GM21515 (cell line): ENCODE data around the gene FSD1.
"Not testable (repeated sequence)": the region's sequence is repeated elsewhere in the genome, so short reads cannot be mapped to it uniquely, and the experiment has no call there.

Experiments
- ATAC-seq: cut with Tn5 transposase; IDR thresholded peaks from one replicate; pipeline ENCODE4 v1.9.1; 2021; ENCODE audit not compliant: unreplicated experiment

FSD1 gene

DNA sequence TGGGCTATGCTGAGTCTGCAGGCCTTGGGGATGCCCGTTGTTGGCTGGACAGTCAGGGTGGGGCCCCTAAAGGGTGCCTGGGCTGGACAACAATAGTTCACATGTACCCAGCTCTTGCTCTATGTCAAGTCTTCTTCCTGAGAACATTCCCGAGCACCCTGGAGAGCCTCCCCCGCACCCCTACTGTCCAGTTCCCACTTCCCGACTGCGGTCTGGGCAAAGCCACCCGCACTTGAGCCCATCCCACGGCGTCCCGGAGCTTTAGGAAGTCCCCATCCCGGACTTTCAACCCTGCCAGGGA, 37.9 kb downstream of the FSD1 start:
- ATAC-seq: no peak

DNA sequence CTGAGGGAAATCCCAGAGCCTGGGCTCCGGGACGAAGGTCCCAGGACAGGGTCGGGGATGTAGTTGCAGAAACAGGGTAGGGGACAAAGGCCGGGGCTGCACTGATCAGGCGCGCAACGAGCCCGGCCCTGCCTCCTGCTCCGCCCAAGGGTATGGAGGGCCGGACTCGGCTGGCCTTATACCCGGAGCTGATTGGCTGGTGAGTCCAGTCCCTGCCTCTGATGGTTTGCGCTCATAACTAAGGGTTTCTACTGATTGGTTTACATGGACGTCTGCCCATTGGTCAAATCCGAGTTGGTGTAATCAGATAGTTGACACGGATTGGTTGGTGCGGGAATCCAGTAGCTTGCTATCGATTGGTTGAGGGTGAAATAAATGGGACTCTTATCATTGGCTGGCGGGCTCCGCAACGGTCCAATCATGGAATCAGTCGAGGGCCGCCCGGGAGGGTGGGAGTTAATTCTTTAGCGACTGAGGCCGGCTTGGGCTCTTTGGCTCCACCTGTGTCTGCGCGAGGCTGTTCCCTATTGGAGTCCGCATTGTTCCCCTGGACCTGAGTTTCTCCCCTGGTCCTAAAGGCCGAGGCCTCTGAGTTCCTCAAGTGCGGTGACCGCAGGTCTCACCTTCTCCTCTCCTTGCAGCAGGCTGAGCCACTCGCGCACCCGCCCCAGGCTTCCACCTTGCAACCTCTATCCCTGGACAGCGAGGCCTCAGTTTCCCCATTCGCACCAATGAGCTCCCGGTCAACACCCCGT, 38.4 kb downstream of the FSD1 start:
- ATAC-seq: peak; percentile 79

DNA sequence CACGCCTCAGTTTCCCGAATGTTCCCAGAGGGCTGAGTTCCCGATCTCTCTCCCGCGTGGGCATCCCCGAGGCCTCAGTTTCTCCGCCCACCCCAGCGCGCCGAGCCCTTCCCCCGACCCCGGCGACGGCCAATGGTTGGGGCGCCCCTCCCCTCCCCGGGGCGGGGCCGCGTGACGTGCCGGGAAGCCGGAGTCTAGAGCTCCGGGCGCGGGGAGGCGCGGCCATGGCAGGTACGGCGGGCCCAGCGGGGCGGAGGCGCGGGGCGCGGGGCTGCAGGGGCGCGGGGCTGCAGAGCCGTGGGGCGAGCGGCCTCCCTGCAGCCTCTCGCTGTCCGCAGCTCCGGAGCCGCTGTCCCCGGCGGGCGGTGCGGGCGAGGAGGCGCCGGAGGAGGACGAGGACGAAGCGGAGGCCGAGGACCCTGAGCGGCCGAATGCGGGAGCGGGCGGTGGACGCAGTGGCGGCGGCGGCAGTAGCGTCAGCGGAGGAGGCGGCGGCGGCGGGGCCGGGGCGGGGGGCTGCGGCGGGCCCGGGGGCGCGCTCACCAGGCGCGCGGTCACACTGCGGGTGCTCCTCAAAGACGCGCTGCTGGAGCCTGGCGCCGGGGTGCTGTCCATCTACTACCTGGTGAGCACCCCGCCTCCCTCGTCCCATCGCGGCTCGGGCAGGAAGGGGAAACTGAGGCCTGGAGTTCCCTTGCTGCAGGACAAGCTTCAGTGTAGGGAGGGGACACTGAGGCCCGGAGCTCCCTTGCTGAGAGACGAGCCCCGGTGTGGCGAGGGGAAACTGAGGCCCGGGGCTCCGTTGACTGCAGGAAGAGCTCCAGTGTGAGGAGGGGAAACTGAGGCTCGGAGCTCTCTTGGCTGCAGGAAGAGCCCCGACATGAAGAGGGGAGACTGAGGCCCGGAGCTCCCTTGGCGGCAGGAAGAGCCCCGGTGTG, 39.2 kb downstream of the FSD1 start, which contains the start of gene MPND:
Gene MPND (plus strand): TSS at position 193 of the 938 bp plus-strand sequence. CDS start 32 bp downstream, at position 225.
- ATAC-seq: peak; percentile 55

DNA sequence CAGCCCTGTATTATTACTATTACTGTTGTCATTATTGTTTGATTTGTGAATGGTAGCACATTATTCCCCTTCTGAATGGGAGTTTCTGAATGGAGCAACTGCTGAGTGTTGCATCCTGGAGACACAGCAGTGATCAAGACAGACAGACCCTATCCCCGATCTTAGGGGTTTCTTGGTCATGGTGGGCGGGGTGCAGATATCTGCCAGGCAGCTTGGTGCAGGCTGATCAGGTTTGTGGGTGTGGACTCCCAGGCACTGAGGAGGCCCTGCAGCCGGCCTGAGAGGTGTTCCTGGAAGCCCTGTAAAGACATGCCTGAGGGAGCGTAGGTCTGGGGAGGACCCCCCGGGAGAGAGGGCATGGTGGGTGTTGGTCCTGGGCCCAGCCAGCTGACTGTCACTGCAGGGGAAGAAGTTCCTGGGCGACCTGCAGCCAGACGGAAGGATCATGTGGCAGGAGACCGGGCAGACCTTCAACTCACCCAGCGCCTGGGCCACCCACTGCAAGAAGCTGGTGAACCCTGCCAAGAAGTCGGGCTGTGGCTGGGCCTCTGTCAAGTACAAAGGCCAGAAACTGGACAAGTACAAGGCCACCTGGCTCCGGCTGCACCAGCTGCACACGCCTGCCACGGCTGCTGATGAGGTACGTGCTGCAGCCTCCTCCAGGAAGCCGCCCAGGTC, 41.1 kb downstream of the FSD1 start:
- no peak for ATAC-seq

DNA sequence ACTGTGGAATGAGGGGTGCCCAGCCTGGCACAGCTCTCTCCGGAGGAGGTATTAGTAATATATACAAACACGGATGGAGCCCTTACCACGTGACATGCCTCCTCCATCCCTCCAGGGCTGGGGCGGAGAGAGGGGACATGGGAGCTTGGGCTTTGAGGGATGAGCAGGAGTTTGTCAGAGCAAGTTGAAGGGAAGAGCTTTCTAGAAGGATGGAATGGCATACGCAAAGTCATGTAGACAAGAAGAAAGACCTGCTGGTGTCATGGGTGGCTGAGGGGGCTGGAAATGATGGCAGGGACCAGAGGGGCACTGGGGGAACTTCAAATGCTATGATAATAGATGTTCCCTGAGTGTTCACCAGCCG, 41.6 kb downstream of the FSD1 start:
- ATAC-seq: no peak

DNA sequence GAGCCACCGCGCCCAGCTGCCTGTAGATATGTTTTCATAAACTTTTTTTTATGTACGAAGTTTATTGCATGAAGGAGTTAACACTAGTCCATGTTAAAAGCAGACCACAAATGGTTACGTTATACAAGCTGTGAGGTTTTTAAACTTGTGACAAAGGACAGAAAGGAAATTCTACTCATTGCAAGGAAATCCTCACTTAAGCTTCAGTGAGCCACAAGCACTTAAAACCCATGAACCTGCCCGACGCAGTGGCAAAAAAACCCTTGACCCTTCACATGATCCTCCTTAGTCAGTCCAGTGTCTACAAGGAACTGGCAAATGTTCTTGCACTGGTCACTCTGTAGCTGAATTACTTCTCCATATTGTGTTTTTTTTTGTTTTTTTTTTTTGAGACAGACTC, 43.1 kb downstream of the FSD1 start:
- ATAC-seq: no peak

DNA sequence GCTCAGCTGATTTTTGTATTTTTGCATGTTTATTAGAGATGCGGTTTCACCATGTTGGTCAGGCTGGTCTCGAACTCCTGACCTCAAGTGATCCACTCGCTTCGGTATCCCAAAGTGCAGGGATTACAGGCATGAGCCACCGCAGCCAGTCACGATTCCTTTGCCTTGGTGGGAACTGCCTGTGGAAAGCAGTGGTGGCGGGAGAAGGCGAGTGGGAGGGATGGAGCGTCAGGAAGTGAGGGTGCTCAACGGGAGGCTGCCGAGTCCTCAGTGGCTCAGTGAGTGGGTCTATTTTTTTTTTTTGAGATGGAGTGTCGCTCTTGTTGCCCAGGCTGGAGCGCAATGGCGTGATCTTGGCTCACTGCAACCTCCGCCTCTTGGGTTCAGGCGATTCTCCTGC, 44.8 kb downstream of the FSD1 start:
- ATAC-seq: not testable (repeated sequence)

DNA sequence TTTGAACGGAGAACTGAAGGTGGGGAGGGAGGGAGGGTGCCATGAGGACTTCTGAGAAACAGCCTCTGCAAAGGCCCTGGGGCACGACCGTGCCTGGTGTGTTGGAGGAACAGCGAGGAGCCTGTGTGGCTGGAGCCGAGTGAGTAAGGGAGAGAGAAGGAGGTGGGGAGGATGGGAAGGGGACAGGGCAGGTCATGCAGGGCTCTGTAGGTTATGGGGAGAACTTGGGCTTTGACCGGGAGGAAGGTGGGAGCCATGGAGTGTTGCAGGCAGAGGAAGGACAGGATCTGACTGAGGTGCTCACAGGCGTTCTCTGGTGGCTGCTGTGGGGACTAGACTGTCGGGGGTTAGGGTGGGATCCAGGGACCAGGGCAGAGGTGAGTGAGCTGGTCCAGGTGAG, 45.7 kb downstream of the FSD1 start:
- ATAC-seq: no peak

DNA sequence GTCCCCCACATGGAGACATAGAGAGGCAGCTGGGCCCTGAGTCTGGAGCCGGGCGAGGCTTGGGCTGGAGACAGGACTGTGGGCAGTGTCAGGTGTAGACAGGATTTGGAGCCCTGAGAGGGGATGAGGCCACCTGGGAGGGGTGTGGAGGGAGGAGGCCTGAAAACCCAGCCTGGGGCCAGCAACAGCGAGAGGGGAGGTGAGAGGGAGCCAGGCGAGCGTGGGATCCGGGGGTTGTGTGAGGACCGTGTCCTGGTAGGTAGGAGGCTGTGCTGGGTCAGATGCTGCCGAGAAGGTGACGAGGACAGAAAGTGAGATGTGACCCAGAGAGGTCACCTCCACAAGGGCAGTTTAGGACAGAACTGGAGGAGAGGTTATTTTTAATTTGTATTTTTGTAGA, 46.3 kb downstream of the FSD1 start:
- no peak for ATAC-seq

DNA sequence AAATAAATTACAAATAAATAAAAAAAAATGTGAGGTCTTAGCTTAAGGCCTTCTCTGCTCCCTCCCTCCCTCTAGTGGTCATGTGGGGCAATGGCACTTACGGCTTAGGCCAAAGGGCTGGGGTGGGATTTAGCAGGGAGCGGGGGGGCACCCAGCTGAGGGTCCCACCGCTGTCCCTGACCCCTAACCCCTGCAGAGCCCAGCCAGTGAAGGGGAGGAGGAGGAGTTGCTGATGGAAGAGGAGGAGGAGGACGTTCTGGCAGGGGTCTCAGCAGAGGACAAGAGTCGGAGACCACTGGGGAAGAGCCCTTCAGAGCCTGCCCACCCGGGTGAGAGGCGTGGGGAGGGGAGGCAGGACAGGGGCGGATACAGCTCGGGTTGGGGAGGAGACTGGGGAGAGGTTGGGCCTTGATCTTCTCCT, 48.3 kb downstream of the FSD1 start:
- no peak for ATAC-seq

DNA sequence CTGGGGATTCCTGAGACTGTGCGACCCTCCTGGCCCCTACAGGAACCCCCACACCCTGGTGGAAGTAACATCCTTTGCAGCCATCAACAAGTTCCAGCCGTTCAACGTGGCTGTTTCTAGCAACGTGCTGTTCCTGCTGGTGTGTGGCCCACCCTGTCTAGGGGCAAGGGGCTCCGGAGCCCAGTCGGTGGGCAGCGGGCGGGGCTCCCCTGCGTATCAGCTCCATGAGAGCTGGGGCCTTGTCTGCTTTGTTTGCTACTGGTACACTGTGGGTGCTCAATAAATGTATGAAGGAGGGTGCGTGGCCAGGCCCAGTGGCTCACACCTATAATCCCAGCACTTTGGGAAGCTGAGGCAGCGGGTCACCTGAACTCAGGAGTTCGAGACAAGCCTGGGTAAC, 49.9 kb downstream of the FSD1 start:
- ATAC-seq: no peak

DNA sequence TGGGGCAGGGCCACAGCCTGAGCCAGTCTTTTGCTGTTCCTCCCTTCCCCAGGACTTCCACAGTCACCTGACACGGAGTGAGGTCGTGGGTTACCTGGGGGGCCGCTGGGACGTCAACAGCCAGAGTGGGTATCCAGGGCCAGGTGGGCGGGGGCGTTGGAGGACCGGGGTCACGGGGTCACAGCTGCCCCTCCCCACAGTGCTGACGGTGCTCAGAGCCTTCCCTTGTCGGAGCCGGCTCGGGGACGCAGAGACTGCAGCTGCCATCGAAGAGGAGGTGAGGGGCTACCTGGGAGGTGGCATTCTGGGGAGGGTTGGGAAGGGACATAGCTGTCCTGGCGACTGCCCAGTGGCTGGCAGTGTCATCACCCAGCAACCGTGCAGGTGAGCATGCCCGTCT, 50.5 kb downstream of the FSD1 start:
- no peak for ATAC-seq

DNA sequence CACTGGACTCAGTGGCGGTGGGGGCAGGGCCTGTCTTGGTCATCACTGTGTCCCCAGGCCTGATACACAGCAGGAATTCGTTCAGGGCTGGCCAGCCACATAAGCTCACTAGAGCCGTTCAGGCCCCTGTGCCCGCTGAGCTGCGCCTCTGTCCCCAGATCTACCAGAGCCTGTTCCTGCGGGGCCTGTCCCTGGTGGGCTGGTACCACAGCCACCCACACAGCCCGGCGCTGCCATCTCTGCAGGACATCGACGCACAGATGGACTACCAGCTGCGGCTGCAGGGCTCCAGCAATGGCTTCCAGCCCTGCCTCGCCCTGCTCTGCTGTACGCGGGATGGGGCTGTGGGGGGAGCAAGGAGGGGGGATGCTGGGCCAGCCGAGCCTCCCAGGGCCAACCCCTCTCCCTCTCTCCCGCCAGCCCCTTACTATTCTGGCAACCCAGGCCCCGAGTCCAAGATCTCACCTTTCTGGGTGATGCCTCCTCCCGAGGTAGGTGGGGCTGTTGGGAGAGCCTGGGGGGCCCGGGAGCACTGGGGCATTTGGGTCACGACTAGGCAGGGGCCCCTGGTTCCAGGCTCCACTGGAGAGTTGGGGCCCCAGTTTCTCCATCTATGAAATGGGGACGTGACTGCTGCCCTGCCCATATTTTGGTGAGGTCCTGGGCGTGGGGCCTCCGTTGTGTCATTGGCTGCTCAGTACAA, 52.8 kb downstream of the FSD1 start:
- no peak for ATAC-seq

DNA sequence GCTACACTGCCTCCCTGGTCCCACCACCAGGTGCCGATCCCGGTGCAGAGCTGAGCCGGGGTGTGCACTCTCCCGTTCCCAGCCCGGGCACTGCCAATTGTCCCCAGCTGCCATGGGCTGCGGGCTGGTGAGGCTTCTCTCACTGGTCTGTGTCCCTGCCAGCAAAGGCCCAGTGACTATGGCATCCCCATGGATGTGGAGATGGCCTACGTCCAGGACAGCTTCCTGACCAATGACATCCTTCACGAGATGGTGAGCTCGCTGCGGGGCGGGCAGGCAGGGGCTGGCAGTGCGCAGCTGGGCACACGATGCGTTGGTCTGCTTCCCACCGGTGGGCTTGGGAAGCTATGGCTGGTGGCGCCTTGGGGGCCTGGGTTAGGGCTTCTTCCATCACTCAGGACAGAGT, 53.5 kb downstream of the FSD1 start:
- no peak for ATAC-seq

DNA sequence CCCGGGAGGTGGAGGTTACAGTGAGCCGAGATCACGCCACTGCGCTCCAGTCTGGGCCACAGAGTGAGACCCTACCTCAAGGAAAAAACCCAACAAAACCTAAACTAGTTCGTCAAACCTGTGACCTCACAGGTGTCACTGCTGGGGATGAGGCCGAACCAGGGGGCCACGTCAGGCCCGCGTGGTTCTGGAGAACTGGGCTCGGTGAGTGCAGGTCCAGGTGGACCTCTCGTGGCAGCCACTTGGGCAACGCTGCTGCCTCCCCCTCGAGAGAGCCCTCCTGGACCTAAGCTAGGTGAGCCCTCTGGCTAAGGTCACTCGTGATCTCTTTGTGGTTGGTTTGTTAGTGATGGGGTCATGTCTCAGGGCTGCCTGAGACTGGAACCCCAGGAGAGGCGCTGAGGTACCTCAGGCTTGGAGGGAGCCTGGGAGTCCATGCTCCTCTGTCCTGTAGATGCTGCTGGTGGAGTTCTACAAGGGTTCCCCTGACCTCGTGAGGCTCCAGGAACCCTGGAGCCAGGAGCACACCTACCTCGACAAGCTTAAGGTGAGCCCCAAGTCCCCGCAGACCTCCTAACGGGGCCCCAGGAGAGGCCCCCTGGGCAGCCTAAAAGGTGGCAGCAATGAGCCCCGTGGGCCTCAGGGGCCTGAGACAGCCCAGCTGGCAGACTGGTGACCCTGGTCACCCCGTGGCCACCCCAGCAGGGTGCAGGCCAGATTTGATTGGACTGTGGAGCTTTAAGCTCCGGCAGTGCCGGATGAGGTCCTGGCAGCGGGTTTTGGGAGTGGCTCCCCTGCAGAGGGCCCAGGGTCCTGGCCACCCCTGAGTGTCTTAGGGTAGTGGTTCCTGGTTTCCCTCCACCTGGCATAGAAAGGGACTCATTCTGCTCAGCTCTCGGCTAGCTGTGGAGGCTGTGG, 54.6 kb downstream of the FSD1 start:
- ATAC-seq: no peak

DNA sequence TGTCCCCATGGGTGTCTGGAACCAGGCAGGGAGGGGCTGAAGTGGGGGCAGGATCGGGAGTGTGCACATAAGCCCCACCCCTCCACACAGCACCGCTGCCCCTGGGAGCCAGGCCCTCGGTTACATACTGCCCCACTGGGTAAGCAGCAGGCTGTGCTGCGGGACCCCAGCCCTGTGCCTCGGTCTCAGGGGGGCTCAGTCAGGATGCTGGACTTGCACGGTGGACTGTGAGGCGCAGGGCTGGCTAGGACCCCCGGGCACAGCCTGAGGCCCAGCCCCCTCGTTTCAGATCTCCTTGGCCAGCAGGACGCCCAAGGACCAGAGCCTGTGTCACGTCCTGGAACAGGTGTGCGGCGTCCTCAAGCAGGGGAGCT, 55.2 kb downstream of the FSD1 start:
- no peak for ATAC-seq

DNA sequence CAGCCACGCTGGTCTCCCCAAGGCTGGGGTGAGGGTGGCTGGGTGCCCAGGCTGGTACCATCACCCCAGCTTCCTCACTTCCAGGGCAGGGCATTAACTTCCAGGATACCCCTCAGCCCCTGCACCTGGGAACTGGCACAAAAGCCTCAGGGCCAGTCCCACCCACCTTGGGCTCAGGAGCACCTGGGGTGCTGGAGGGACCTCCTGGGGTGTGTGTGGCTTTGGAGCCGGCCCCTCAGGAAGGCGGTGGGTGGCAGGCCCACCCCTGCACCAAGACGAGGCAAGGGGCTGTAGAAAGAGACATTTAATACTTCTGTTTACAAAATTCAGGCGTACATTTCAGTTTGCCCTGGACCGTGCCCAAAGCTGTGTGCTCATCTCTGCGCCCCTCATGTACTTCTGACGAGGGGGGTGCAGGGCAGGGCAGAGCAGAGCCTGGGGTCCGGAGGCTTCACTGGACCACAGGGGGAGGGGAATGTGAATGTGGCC, 55.7 kb downstream of the FSD1 start:
- no peak for ATAC-seq

DNA sequence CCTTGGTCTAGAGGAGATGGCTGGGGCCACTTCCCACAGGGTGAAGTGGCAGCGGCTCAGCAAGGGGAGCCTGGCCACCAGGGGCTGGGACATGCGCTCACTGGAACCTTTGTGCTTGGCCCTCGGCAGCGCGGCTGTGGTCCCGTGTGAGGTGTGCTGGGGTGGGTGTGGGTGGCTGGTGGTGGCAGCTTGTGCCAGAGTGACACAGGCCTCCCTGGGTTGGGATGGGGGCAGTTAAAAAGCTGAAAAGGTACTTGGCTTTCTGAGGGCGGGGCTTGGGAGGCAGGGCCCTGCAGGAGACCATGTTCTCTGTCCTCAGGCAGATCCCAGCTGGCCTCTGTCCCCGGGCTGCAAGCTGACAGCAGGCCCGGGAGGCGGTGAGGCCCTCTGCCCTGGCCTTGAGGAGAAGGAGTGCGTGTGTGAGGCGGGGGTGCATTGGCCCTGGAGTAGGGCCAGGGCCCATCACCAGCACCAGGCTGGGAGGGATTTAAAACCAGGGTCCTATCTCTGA, 56.3 kb downstream of the FSD1 start:
- no peak for ATAC-seq

DNA sequence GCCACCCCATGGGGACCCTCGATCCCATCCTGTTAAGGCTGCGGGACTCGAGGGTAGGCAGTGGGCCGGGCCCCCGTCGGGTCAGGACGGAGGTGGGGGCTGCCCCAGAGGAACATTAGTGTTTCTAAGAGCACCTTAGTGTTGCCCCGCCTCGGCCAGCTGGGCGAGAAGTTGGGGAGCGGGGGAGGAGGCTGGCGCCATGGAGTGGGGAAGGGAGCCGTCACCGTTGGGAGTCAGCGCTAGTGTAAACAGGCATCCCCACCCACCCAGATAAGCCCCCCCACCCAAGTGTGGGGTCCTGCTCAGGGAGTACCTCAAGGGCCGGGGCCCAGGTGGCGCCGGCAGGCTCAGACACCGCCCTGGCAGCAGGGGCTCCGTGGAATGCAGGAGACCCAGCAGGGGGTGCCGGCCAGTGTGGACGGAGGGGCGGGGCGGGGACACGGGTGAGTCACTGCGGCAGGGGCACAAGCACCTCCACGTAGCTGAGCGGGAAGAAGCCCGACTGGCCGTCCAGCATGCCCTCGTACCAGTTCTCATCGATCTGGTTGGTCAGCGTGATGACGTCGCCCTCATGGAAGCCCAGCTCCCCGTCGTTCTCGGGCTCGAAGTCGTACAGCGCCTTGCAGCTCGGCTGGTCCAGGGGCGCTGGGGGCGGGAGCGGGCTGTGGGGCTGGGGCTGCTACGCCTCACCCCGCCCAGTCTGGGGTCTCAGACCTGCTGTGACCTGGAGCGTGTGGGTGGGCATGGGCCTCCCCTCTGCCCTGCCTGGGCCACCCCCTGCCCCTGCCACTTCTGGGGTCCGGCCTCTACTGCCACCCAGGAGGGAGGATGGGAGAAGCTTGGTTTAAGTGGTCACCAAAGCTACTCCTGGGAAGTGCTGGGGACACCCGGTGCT, 57.0 kb downstream of the FSD1 start:
- no peak for ATAC-seq
